GM06990 (cell line): ENCODE measurements around the gene EPHB6.

ENCODE experiments used
- DNase-seq: peaks from one replicate; pipeline ENCODE4 v3.0.0-alpha.2; 2011; ENCODE audit not compliant: insufficient read length; ENCODE audit errors: extremely low read depth
- H3K27me3 ChIP-seq: replicated peaks from 2 replicates; pipeline ENCODE4 v1.6.0; 2011; ENCODE audit warnings: low read length; ENCODE audit not compliant: control insufficient read depth, insufficient read depth
- H3K36me3 ChIP-seq: 2 replicates; pipeline ENCODE4 v1.5.1; 2011; ENCODE audit warnings: low read length; ENCODE audit not compliant: control insufficient read depth, insufficient read depth
- H3K4me3 ChIP-seq: replicated peaks from 2 replicates; pipeline ENCODE4 v1.5.1; 2011; ENCODE audit warnings: low read depth, mild to moderate bottlenecking, control low read depth, low read length
- CTCF ChIP-seq: IDR thresholded peaks from 2 replicates; pipeline ENCODE4 v1.5.1; 2011; ENCODE audit warnings: low read length, control low read depth, mild to moderate bottlenecking, inconsistent platforms; ENCODE audit not compliant: insufficient read depth, poor library complexity, severe bottlenecking

EPHB6 gene

GRCh38 chr7:142847353-142847752, 7.5 kb upstream of the EPHB6 start:
- Histone ChIP-seq H3K27me3 (no peaks in the 10 kb centered on the region), H3K36me3 (no peaks in the 10 kb centered on the region), H3K4me3 (no peak overlapping the region)
- TF ChIP-seq CTCF = no peak
- no peak for DNase-seq

GRCh38 chr7:142851269-142851668, 3.6 kb upstream of the EPHB6 start:
- Histone ChIP-seq H3K4me3 (no peak overlapping the region), H3K27me3 (peaks cover 3% of the 10 kb centered on the region; the same call in 1 of the 2 replicates), H3K36me3 (no peaks in the 10 kb centered on the region)
- no peak for DNase-seq
- no peak for TF ChIP-seq CTCF

- TF ChIP-seq CTCF = no peak
- Histone ChIP-seq H3K4me3 (no peak overlapping the region), H3K36me3 (no peaks in the 10 kb centered on the region), H3K27me3 (peaks cover 3% of the 10 kb centered on the region)
- DNase-seq = no peak
Measured at GRCh38 chr7:142851919-142852318, 3.0 kb upstream of the EPHB6 start.

GRCh38 chr7:142853739-142854371, 1.0 kb upstream of the EPHB6 start:
- TF ChIP-seq CTCF = peak; percentile 82
- no peaks in the 10 kb centered on the region for H3K36me3 ChIP-seq
- DNase-seq = peak; percentile 74

GRCh38 chr7:142855114-142855743, 353 bp downstream of the EPHB6 start:
- H3K27me3 ChIP-seq = peaks cover 3% of the 10 kb centered on the region
- peak; percentile 15 for TF ChIP-seq CTCF
- H3K4me3 ChIP-seq = peak overlapping the region; percentile 72
- H3K36me3 ChIP-seq = no peaks in the 10 kb centered on the region
- DNase-seq = no peak

More at GRCh38 chr7:142853739-142854371, 1.0 kb upstream of the EPHB6 start:
- Histone ChIP-seq H3K27me3 (peaks cover 3% of the 10 kb centered on the region), H3K4me3 (peak overlapping the region; percentile 72)
